ENCODE data around the gene BCAT1. TPM values are rescaled to one million over a fixed set of nuclear protein-coding genes. Genes with fewer than 3 reads are reported as not detected.

The BCAT1 gene
- total and polyA plus RNA-seq, 2 of the 8 experiments (the other 6 are each of a cell fraction or from before 2014, with no cell fraction given) = 19.7 to 263 TPM

GRCh38 chr12:24803430-24804245 is 145.3 kb downstream of the BCAT1 start:
- Histone ChIP-seq H3K9me3 (ENCODE audit: insufficient read depth in 2 of 2, low read depth in 1 of 2, low read length in 1 of 2) (no peaks in the 10 kb centered on the region), H3K79me1 (ENCODE audit: low read depth, low read length) (no peaks in the 10 kb centered on the region), H3K4me3 (ENCODE audit: extremely low read depth in 1 of 4, insufficient read depth in 2 of 4, low read depth in 3 of 4, low read length in 4 of 4) (no peak overlapping the region), H2BK5ac (ENCODE audit: low read depth, low read length) (no peak overlapping the region), H2AFZ (ENCODE audit: low read length) (no peak overlapping the region), H2BK15ac (ENCODE audit: low read length) (no peak overlapping the region), H3K9ac (replicated peaks in 1 of 4; ENCODE audit: extremely low read depth in 1 of 4, low read depth in 3 of 4, low read length in 3 of 4) (no peak overlapping the region), H3K4ac (replicated peaks; ENCODE audit: insufficient read length, low read depth, low read length) (no peak overlapping the region), H3K23ac (ENCODE audit: insufficient read length) (no peak overlapping the region), H3K18ac (ENCODE audit: extremely low read depth, low read length) (no peak overlapping the region), H4K91ac (replicated peaks; ENCODE audit: insufficient read length, low read length) (no peak overlapping the region), H4K8ac (ENCODE audit: extremely low read depth, insufficient read depth, low read length) (no peak overlapping the region), H3K27me3 (replicated peaks in 1 of 4; ENCODE audit: control insufficient read depth in 3 of 4, extremely low read depth in 1 of 4, insufficient read depth in 3 of 4, low read length in 3 of 4) (no peaks in the 10 kb centered on the region), H3K56ac (replicated peaks; ENCODE audit: insufficient read length, low read depth, low read length) (no peak overlapping the region), H2BK20ac (ENCODE audit: low read length) (no peak overlapping the region), H3K14ac (ENCODE audit: insufficient read length) (no peak overlapping the region), H3K4me1 (replicated peaks in 1 of 4; ENCODE audit: control insufficient read depth in 3 of 4, insufficient read depth in 4 of 4, low read length in 3 of 4) (no peaks in the 10 kb centered on the region), H3K27ac (ENCODE audit: low read depth, low read length) (no peak overlapping the region), H3K36me3 (ENCODE audit: control insufficient read depth in 2 of 4, insufficient read depth in 4 of 4, low read length in 3 of 4) (no peaks in the 10 kb centered on the region), H2BK12ac (ENCODE audit: low read depth, low read length) (no peak overlapping the region), H2AK5ac (ENCODE audit: low read depth, low read length) (no peak overlapping the region), H4K20me1 (replicated peaks in 1 of 2; ENCODE audit: control insufficient read depth in 1 of 2, insufficient read depth in 2 of 2, low read length in 2 of 2) (no peaks in the 10 kb centered on the region), H3K79me2 (ENCODE audit: control insufficient read depth in 1 of 2, insufficient read depth in 2 of 2, low read length in 2 of 2) (no peaks in the 10 kb centered on the region), H3K23me2 (ENCODE audit: low read depth, low read length) (no peaks in the 10 kb centered on the region), H4K5ac (ENCODE audit: insufficient read length, low read depth, low read length) (no peak overlapping the region), H3K4me2 (ENCODE audit: insufficient read depth in 1 of 2, low read depth in 2 of 2, low read length in 2 of 2) (no peak overlapping the region), H2BK120ac (replicated peaks; ENCODE audit: low read depth, low read length) (no peak overlapping the region)
- FAIRE-seq = no peak
- DNase-seq (ENCODE audit: low read depth in 1 of 2, low spot score in 2 of 2) = no peak
- ChIA-PET CTCF (ENCODE audit: partially characterized antibody) (interaction anchor here (0.7 to 1.2 kb wide), 2 partner anchors 17 to 30 kb away, joined by 3 to 4 read pairs; no protein-coding TSS in a partner anchor), POLR2A (ENCODE audit: partially characterized antibody) (no interaction called here)
- 84% methylated on average over 5 of the region's 5 CpGs; no CpG with 5 or more reads in 1 of the 2 experiments for WGBS, 2 experiments (ENCODE audit: extremely low coverage in 1 of 2, insufficient coverage in 1 of 2, insufficient read length in 1 of 2, insufficient replicate concordance in 2 of 2, low coverage in 1 of 2, low lambda C conversion rate in 2 of 2, missing lambda C conversion rate in 1 of 2)
- no peak for TF ChIP-seq PHF8 (conservative IDR thresholded peaks at IDR 0.05; ENCODE audit: low read depth, low read length)
- TF ChIP-seq JUN (IDR thresholded peaks at IDR 0.05; ENCODE audit: low read depth, low read length) = no peak
- TF ChIP-seq HDAC6 (IDR thresholded peaks at IDR 0.05; ENCODE audit: low read depth, low read length) = no peak
- TF ChIP-seq USF2 (IDR thresholded peaks at IDR 0.05; ENCODE audit: low read length) = no peak
- no peak for TF ChIP-seq SP2 (IDR thresholded peaks at IDR 0.05; ENCODE audit: low read length)
- no peak for TF ChIP-seq NANOG (IDR thresholded peaks at IDR 0.05; ENCODE audit: insufficient read depth, low read depth, low read length, poor library complexity, severe bottlenecking)
- no peak for TF ChIP-seq CBX8 (IDR thresholded peaks at IDR 0.05; ENCODE audit: borderline replicate concordance, low read depth, low read length)
- TF ChIP-seq JUND (IDR thresholded peaks at IDR 0.05; ENCODE audit: low read length) = no peak
- no peak for TF ChIP-seq RAD21 (IDR thresholded peaks at IDR 0.05 in 1 of 2, conservative IDR thresholded peaks at IDR 0.05 in 1 of 2; ENCODE audit: low read depth in 2 of 2, low read length in 2 of 2)
- TF ChIP-seq RBBP5 (IDR thresholded peaks at IDR 0.05; ENCODE audit: borderline replicate concordance, low read depth, low read length) = no peak
- TF ChIP-seq EGR1 (IDR thresholded peaks at IDR 0.05; ENCODE audit: borderline replicate concordance, low read depth, low read length) = no peak

All from H1 (cell line).